ENCODE results near the gene OAT.

DNA sequence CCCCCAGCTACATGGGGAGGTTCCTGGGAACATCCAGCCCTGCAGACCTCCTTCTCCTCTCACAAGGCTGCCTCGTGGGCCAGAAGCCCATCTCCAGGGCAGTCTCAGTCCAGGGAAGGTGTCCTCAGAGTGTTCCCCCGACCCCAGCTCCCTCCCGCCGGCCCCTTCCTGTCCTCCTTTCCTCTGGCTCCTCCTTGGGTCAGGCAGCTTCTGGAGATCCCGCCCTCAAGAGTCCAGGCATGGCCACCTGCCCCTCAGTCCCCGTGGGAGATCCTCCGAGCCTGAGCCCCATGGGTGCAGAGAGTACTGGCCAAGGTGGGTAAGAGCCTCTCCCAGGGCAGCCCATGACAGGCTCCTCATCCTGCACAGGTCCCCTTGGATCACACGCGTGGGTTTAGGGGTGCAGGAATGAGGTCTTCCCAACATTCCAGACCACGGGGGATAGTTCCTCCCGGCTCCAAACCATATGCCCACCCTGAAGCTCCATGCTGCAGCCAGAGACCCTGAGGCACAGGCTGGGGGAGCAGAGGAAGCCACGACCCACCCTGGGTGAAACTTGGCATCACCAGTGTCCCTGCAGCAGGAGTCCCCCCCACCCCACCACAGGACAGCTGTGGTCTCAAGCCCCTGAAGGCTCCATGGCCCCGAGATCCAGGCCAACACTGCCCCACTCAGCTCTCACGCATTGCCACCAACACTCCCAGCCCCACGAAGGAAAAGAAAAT, 65.5 kb downstream of the OAT start:
- TF ChIP-seq, protein P1, sequence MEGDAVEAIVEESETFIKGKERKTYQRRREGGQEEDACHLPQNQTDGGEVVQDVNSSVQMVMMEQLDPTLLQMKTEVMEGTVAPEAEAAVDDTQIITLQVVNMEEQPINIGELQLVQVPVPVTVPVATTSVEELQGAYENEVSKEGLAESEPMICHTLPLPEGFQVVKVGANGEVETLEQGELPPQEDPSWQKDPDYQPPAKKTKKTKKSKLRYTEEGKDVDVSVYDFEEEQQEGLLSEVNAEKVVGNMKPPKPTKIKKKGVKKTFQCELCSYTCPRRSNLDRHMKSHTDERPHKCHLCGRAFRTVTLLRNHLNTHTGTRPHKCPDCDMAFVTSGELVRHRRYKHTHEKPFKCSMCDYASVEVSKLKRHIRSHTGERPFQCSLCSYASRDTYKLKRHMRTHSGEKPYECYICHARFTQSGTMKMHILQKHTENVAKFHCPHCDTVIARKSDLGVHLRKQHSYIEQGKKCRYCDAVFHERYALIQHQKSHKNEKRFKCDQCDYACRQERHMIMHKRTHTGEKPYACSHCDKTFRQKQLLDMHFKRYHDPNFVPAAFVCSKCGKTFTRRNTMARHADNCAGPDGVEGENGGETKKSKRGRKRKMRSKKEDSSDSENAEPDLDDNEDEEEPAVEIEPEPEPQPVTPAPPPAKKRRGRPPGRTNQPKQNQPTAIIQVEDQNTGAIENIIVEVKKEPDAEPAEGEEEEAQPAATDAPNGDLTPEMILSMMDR (IDR thresholded peaks at IDR 0.05; ENCODE audit: insufficient read depth, low read depth, low read length), result no peak
- no peak for TF ChIP-seq EZH2 (IDR thresholded peaks at IDR 0.05; ENCODE audit: insufficient read depth, low read length)
